Testis (tissue), 2 donors: ENCODE results near the gene LYPD6.

ENCODE experiments used
- POLR2A ChIP-seq: fragments of 450-650 bp; IDR thresholded peaks from one replicate; pipeline ENCODE4 v1.6.1; 2017; ENCODE audit warnings: antibody characterized with exemption, mild to moderate bottlenecking, moderate library complexity
- TF ChIP-seq, protein P1 (sequence below), 3 experiments: fragments of 450-650 bp in 2 of 3; fragments of 200-600 bp in 1 of 3; sonication (generic) in 1 of 3; IDR thresholded peaks; one replicate each; pipeline ENCODE4 v1.5.1; 2016 to 2019; ENCODE audit warnings: antibody characterized with exemption in 3 of 3, mild to moderate bottlenecking in 2 of 3, moderate library complexity in 1 of 3

DNA sequence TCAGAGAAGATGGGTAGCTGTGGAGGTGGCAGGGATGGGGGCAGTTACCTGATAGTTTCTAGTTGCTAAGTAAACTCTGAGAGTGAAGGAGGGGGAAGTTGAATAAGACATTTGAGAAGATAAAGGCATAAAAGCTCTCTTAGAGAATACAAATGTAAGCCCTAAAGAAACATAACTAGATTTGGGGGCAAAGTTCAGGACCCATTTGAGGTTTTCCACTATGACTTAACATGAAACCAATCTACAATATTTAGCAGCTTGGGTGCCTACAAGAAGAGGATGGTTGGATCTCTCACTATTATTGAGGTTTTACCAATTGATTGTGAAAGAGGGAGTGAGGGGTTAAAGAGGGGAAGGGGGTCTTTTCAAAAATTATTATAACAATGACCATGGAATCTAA, 34.4 kb upstream of the LYPD6 start:
- TF ChIP-seq POLR2A: no peak
- TF ChIP-seq, protein P1, sequence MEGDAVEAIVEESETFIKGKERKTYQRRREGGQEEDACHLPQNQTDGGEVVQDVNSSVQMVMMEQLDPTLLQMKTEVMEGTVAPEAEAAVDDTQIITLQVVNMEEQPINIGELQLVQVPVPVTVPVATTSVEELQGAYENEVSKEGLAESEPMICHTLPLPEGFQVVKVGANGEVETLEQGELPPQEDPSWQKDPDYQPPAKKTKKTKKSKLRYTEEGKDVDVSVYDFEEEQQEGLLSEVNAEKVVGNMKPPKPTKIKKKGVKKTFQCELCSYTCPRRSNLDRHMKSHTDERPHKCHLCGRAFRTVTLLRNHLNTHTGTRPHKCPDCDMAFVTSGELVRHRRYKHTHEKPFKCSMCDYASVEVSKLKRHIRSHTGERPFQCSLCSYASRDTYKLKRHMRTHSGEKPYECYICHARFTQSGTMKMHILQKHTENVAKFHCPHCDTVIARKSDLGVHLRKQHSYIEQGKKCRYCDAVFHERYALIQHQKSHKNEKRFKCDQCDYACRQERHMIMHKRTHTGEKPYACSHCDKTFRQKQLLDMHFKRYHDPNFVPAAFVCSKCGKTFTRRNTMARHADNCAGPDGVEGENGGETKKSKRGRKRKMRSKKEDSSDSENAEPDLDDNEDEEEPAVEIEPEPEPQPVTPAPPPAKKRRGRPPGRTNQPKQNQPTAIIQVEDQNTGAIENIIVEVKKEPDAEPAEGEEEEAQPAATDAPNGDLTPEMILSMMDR (IDR thresholded peaks at IDR 0.05): no peak
